ENCODE data around the gene SPACDR.
"Not testable (repeated sequence)": the region's sequence is repeated elsewhere in the genome, so short reads cannot be mapped to it uniquely, and the experiment has no call there.

SPACDR gene

DNA sequence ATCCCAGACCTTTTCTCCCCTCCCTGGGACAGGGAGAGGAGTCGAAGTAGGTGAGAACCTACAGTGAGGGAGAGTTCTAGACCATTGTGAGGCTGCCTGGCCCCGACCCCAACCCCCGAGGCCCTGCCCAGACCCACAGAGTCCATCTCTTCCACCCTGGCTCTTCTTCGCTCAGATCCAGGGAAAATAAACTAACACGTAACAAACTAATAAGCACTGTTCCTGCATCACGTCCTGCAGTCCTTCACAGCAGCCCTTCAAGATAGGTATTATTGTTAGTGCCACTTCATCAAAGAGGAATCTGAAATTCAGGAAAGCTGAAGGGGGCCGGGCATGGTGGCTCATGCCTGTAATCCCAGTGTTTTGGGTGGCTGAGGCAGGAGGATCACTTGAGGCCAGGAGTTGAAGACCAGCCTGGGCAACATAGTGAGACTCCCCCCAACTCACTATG is at the start of gene SPACDR:
Gene SPACDR, minus strand, starts transcription at position 51 of the 451 bp plus-strand sequence. CDS start 235 bp downstream, outside the sequence.
- no peak within 1 kb of the TSS for H3K4me3 ChIP-seq (ENCODE audit: low read depth, low read length)
- no peak for TF ChIP-seq CTCF (IDR thresholded peaks at IDR 0.05; ENCODE audit: borderline replicate concordance, insufficient read depth, low read depth, low read length)

DNA sequence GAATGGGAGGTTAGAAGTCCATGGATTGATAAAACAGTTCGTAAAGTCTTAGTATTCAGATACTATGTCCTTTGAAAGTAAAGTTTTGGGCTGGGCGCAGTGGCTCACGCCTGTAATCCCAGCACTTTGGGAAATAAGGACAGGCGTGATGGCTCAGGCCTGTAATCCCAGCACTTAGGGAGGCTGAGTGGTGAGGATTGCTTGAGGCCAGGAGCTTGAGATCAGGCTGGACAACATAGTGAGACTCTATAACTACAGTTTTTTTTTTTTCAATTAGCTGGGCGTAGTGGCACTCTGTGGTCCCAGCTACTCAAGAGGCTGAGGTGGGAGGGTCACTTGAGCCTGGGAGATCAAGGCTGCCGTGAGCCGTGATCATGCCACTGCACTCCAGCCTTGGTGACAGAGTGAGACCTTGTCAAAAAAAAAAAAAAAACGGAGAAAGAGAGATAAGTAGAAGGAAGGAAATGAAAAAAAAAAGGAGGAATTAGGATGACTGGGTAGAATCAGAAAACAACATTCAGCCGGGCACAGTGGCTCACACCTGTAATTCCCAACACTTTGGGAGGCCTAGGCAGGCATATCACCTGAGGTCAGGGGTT is 49.3 kb upstream of the SPACDR start:
- H3K4me3 ChIP-seq (ENCODE audit: low read depth, low read length) = no peak overlapping the region
- no peak for TF ChIP-seq CTCF (IDR thresholded peaks at IDR 0.05; ENCODE audit: borderline replicate concordance, insufficient read depth, low read depth, low read length)

DNA sequence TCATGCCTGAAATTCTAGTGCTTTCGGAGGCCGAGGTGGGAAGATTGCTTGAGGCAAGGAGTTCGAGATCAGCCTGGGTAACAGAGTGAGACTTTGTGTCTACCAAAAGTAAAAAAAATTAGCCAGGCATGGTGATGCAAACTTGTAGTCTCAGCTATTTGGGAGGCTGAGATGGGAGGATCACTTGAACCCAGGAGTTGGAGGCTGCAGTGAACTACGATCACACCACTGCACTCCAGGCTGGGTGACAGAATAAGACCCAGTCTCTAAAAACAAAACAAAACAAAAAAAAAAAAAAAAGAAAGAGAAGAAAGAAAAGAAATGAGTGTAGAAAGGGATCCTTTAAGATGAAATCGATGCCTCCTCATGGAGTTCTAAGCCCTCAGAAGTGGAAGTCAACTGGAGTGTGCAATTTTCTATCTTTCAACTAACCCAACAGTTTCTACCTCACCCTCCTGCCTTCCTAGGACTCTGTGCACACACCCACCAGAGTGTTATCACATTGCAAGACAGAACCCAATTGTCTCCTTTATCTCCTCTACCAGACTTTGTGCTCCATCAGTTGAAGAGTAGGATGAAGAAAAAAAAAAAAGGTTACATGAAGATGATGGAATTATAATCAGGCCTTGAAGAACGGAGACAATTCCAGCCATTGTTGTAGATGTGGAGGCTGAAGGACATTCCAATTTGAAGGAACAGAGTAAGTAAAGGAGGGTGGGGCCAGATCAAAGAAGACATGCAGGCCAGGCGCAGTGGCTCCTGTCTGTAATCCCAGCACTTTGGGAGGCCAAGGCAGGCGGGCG is 46.6 kb upstream of the SPACDR start:
- TF ChIP-seq CTCF (IDR thresholded peaks at IDR 0.05; ENCODE audit: borderline replicate concordance, insufficient read depth, low read depth, low read length) = no peak

DNA sequence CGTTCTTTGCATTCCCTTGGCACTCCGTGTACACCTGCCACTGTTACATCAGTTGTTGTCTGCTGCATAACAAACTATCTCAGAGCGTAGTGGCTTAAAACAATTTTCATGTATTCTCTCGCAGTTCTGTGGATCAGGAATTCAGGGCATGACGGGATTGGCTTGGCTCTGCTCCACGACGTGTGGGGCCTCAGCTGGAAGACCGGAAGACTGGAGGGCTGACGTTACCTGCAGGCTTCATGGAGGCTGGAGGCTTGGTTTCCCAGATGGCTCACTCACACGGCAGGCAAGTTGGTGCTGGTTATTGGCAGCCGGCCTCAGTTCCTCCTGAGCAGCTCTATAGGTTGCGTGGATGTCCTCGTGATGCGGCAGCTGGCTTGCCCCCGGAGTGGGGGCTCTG is 45.2 kb upstream of the SPACDR start:
- no peak overlapping the region for H3K4me3 ChIP-seq (ENCODE audit: low read depth, low read length)
- no peak for TF ChIP-seq CTCF (IDR thresholded peaks at IDR 0.05; ENCODE audit: borderline replicate concordance, insufficient read depth, low read depth, low read length)

More for the DNA sequence above, 46.6 kb upstream of the SPACDR start:
- H3K4me3 ChIP-seq (ENCODE audit: low read depth, low read length) = no peak overlapping the region

GRCh38 chr7:100506356-100506923 is 42.4 kb upstream of the SPACDR start:
- no peak overlapping the region for H3K4me3 ChIP-seq (ENCODE audit: low read depth, low read length)
- TF ChIP-seq CTCF (IDR thresholded peaks at IDR 0.05; ENCODE audit: borderline replicate concordance, insufficient read depth, low read depth, low read length) = no peak

DNA sequence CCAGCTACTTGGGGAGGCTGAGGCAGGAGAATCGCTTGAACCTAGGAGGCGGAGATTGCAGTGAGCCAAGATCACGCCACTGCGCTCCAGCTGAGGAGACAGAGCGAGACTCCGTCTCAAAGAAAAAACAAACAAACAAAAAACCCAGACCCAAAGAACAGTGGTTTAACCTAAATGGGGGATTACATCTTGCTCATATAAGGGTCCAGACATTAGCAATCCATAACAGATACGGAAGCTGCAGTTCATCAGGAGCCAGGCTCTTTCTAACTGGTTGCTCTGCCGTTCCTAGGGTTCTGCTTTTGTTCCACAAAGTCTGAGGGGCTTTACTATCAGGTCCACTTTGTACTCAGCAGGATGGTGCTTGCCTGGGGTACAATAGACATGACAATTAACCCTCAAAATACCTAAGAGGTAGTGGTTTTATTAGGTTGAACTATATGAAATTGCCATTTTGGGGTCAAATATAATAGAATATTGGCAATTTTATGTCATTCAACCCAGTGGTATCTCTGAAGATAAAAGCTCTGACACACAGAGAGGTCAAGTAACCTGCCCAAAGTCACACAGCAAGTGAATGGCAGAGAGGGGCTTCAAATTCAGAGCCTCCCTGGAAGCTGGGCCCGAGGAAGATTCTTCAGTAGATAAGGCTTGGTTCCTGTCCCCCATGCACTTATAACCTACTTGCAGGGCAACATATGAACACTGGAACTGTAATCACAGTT is 41.0 kb upstream of the SPACDR start:
- H3K4me3 ChIP-seq (ENCODE audit: low read depth, low read length) = no peak overlapping the region
- no peak for TF ChIP-seq CTCF (IDR thresholded peaks at IDR 0.05; ENCODE audit: borderline replicate concordance, insufficient read depth, low read depth, low read length)

- not testable (repeated sequence) for H3K4me3 ChIP-seq (ENCODE audit: low read depth, low read length)
Measured at GRCh38 chr7:100504031-100504430, 40.0 kb upstream of the SPACDR start.

DNA sequence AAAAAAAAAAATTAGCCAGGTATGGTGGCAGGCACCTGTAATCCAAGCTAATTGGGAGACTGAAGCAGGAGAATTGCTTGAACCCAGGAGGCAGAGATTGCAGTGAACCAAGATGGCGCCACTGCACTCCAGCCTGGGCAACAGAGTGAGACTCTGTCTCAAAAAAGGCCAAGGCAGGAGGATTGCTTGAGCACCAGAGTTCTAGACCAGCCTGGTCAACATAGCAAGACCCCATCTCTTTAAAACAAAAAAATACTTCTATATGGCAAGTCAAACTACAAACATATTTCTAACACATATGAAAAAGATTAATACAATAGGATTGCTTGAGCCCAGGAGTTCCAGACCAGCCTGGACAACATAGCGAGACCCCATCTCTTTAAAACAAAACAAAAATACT is 36.7 kb upstream of the SPACDR start:
- H3K4me3 ChIP-seq (ENCODE audit: low read depth, low read length) = not testable (repeated sequence)
